Aorta (tissue), 5 donors: ENCODE results near the gene GADD45B. TPM values are rescaled to one million over a fixed set of nuclear protein-coding genes. Genes with fewer than 3 reads are reported as not detected.
A peak's percentile ranks its signal among the peaks of the same experiment; 100 is the strongest.
"Not testable (repeated sequence)": the region's sequence is repeated elsewhere in the genome, so short reads cannot be mapped to it uniquely, and the experiment has no call there.

Experiments used
- ATAC-seq: fragments of 200-7000 bp; cut with Tn5 transposase; one replicate; pipeline ENCODE4 v1.9.1; 2022; ENCODE audit warnings: moderate library complexity; ENCODE audit not compliant: low FRiP score
- DNase-seq, 2 donors: peaks; one replicate each; pipeline ENCODE4 v3.0.0-alpha.2; 2020
- H3K27ac ChIP-seq, 2 donors: one replicate each; pipeline ENCODE4 v1.5.1; 2013; ENCODE audit warnings: low read length in 2 of 2, mild to moderate bottlenecking in 2 of 2, moderate library complexity in 2 of 2, control low read depth in 1 of 2, inconsistent platforms in 1 of 2, low read depth in 1 of 2
- H3K27me3 ChIP-seq, 2 donors: one replicate each; pipeline ENCODE4 v1.6.1; 2013; ENCODE audit warnings: control low read depth in 1 of 2, low read length in 1 of 2, mild to moderate bottlenecking in 1 of 2, moderate library complexity in 1 of 2; ENCODE audit not compliant: insufficient read depth in 2 of 2, control insufficient read depth in 1 of 2
- H3K36me3 ChIP-seq, 2 donors: one replicate each; pipeline ENCODE4 v1.6.1; 2013; ENCODE audit warnings: control low read depth in 1 of 2, low read length in 1 of 2, mild to moderate bottlenecking in 1 of 2; ENCODE audit not compliant: insufficient read depth in 2 of 2, control insufficient read depth in 1 of 2
- H3K4me1 ChIP-seq, 2 donors: one replicate each; pipeline ENCODE4 v1.6.1; 2013; ENCODE audit warnings: low read length in 2 of 2, control low read depth in 1 of 2, mild to moderate bottlenecking in 1 of 2, moderate library complexity in 1 of 2; ENCODE audit not compliant: insufficient read depth in 2 of 2, control insufficient read depth in 1 of 2
- H3K4me3 ChIP-seq, 2 donors: one replicate each; pipeline ENCODE4 v1.5.1; 2013; ENCODE audit warnings: low read length in 2 of 2, control low read depth in 1 of 2, mild to moderate bottlenecking in 1 of 2
- H3K9me3 ChIP-seq: one replicate; pipeline ENCODE4 v1.6.1; 2013; ENCODE audit warnings: mild to moderate bottlenecking, low read length; ENCODE audit not compliant: control insufficient read depth
- WGBS, 2 donors: extraction: QIAGEN DNeasy Blood & Tissue Kit; methylation state at CpG; one replicate each; pipeline ENCODE4 v1.1.7; 2013; 5-methylcytosine and 5-hydroxymethylcytosine counted together
- intact Hi-C, 2 donors: fragments of 100-400 bp; cut with DNase I; formaldehyde crosslinking; loops; one replicate each; pipeline versions ENCODE4 v1.14.2 to v1.15.0; 2022
- polyA plus RNA-seq, 2 donors: library from polyadenylated mRNA; stranded (reverse); fragments of 200-250 nt; gene quantifications; one replicate each; pipeline ENCODE4 v1.2.3, GENCODE V29; 2013
- total RNA-seq, 2 donors: library from RNA; stranded (reverse); fragmentation: NEBNext Ultra II Directional; extraction: Animal tissue kit (Norgen Biotek cat#: 25700); gene quantifications; one replicate each; pipeline ENCODE4 v1.2.1, GENCODE V29; 2021
- donor health status: healthy with polysubstance abuse.
- donor health status: Bipolar disorder and iron deficiency.
- donor health status: DM: no; HTN: no; CAD: no.
- donor health status: DM: no; HTN: no; CAD: no.
- donor health status: DM: yes; HTN: yes; CAD: no.

GADD45B gene
- total and polyA plus RNA-seq, 4 donors, result 99.5 to 262 (median 156) TPM

DNA sequence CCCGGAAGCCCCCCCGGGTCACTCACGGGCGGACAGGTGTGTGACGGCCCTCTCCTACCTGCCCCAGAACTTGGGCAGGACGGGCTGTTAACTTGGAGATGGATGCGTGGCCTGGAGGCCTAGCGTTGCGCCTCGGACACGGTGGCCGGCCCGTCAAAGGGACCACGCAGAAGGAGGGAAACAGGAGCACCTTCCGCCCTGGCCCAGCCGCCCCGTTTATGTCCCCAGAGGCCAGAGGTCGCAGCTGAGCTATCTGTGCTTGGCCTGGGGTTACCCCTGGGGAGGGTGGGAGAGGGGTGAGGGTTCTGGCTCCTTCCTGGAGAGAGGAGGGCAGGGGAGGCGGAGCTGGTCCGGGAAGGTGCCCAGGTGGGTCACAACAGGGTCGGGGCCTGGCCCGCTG is 35.6 kb downstream of the GADD45B start:
- no peak overlapping the region for H3K4me3 ChIP-seq
- no peak for DNase-seq
- no peaks in the 10 kb centered on the region for H3K27me3 ChIP-seq
- H3K9me3 ChIP-seq, result no peaks in the 10 kb centered on the region
- ATAC-seq, result no peak
- no peaks in the 10 kb centered on the region for H3K36me3 ChIP-seq
- WGBS, 2 donors, result 94 to 98% methylated on average over 21 to 22 of the region's 22 CpGs
- intact Hi-C loops, result no loop called here
- no peaks in the 10 kb centered on the region for H3K4me1 ChIP-seq
- H3K27ac ChIP-seq, result no peak overlapping the region

DNA sequence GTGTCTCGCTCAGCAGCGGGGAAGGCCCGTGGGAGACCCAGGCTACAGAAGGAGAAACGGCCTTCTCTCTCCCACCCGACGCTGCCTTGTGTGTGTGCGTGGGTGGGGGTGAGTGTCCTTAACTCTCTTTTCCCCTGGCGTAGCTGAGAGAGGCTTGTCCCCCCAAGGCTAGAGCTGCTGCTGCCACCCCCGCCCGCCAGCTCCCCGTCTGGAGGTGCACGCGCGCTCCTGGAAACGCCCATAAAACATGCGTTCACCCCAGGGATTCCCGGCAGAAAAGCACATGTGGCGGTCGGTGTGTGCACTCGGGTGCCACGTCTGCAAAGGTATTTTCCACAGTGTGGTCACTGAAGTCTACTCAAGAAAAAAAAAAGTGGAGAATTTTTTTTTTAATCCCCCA is 36.1 kb downstream of the GADD45B start:
- intact Hi-C loops, result no loop called here
- ATAC-seq, result no peak
- Histone ChIP-seq H3K9me3 (no peaks in the 10 kb centered on the region), H3K36me3 (no peaks in the 10 kb centered on the region), H3K4me3 (no peak overlapping the region), H3K4me1 (no peaks in the 10 kb centered on the region), H3K27ac (no peak overlapping the region), H3K27me3 (no peaks in the 10 kb centered on the region)
- 91 to 94% methylated on average over 20 to 21 of the region's 21 CpGs for WGBS, 2 donors
- DNase-seq, result no peak

- whole genome bisulfite sequencing, 2 donors, result 36 to 40% methylated on average over 41 of the region's 41 CpGs
- Histone ChIP-seq H3K9me3 (no peaks in the 10 kb centered on the region), H3K4me3 (no peak overlapping the region), H3K27me3 (no peaks in the 10 kb centered on the region), H3K36me3 (no peaks in the 10 kb centered on the region), H3K4me1 (no peaks in the 10 kb centered on the region), H3K27ac (no peak overlapping the region)
- ATAC-seq (peak; percentile 58), DNase-seq (no peak)
- intact Hi-C loops, result no loop called here
Measured at GRCh38 chr19:2512523-2513431, 36.9 kb downstream of the GADD45B start.

- ATAC-seq, result no peak
- Histone ChIP-seq H3K27ac (no peak overlapping the region), H3K4me1 (no peaks in the 10 kb centered on the region), H3K9me3 (no peaks in the 10 kb centered on the region), H3K36me3 (no peaks in the 10 kb centered on the region), H3K27me3 (no peaks in the 10 kb centered on the region), H3K4me3 (no peak overlapping the region)
- DNase-seq, result no peak
- intact Hi-C loops, result no loop called here
- 94% methylated on average over 16 of the region's 16 CpGs for WGBS, 2 donors
Measured at GRCh38 chr19:2514981-2515518, 39.1 kb downstream of the GADD45B start.

- Histone ChIP-seq H3K4me1 (no peaks in the 10 kb centered on the region), H3K27me3 (no peaks in the 10 kb centered on the region), H3K4me3 (no peak overlapping the region), H3K27ac (no peak overlapping the region), H3K9me3 (no peaks in the 10 kb centered on the region), H3K36me3 (no peaks in the 10 kb centered on the region)
- no peak for ATAC-seq
- WGBS, 2 donors, result 91 to 95% methylated on average over 18 of the region's 18 CpGs
- intact Hi-C loops, result no loop called here
- DNase-seq, result no peak
Measured at GRCh38 chr19:2516727-2517126, 40.8 kb downstream of the GADD45B start.

- intact Hi-C loops, result no loop called here
- no peak for ATAC-seq
Measured at GRCh38 chr19:2517881-2518601, 42.1 kb downstream of the GADD45B start.

DNA sequence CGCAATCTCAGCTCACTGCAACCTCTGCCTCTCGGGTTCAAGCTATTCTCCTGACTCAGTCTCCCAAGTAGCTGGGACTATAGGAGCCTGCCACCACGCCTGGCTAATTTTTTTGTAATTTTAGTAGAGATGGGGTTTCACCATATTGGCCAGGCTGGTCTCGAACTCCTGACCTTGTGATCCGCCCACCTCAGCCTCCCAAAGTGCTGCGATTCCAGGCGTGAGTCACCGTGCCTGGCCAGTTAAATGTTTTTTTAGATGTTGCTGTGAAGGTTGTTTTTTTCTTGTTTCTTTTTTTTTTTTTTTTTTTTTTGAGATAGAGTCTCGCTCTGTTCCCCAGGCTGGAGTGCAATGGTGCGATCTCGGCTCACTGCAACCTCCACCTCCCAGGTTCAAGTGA is 42.9 kb downstream of the GADD45B start:
- ATAC-seq, H3K4me1 ChIP-seq, intact Hi-C loops, H3K27ac ChIP-seq, H3K36me3 ChIP-seq, H3K4me3 ChIP-seq, DNase-seq, H3K27me3 ChIP-seq, H3K9me3 ChIP-seq: not testable (repeated sequence)
- WGBS, 2 donors, result 87% methylated on average over 10 to 11 of the region's 11 CpGs

More at GRCh38 chr19:2517881-2518601, 42.1 kb downstream of the GADD45B start:
- no peak overlapping the region for H3K27ac ChIP-seq
- DNase-seq, result no peak
- no peaks in the 10 kb centered on the region for H3K36me3 ChIP-seq
- 25 to 27% methylated on average over 34 to 35 of the region's 35 CpGs for WGBS, 2 donors
- H3K4me1 ChIP-seq, result no peaks in the 10 kb centered on the region
- no peak overlapping the region for H3K4me3 ChIP-seq
- H3K27me3 ChIP-seq, result no peaks in the 10 kb centered on the region
- no peaks in the 10 kb centered on the region for H3K9me3 ChIP-seq

GRCh38 chr19:2519482-2519881 is 43.6 kb downstream of the GADD45B start:
- H3K27me3 ChIP-seq, result no peaks in the 10 kb centered on the region
- no peak overlapping the region for H3K27ac ChIP-seq
- no peak for ATAC-seq
- intact Hi-C loops, result no loop called here
- 86 to 88% methylated on average over 6 of the region's 6 CpGs for WGBS, 2 donors
- H3K36me3 ChIP-seq, result no peaks in the 10 kb centered on the region
- H3K4me1 ChIP-seq, result no peaks in the 10 kb centered on the region
- no peak overlapping the region for H3K4me3 ChIP-seq
- no peaks in the 10 kb centered on the region for H3K9me3 ChIP-seq
- DNase-seq, result no peak
